Measurements from ENCODE around the gene CLTCL1. TPM values are rescaled to one million over a fixed set of nuclear protein-coding genes. Genes with fewer than 3 reads are reported as not detected.

The CLTCL1 gene
- polyA plus RNA-seq, 1 donor (not counting 4 experiments of a cell fraction or from before 2014, with no cell fraction given) = 12.4 TPM

- no peaks in the 10 kb centered on the region for H3K9me3 ChIP-seq (ENCODE audit: control insufficient read depth, low read depth, low read length)
- no peak overlapping the region for H2AFZ ChIP-seq (ENCODE audit: control insufficient read depth, low read length)
- dilution Hi-C loops (cut with MboI; ENCODE audit: extremely low pct_ligation_motif_present, low sequenced_read_pairs) = no loop called here
- H3K27ac ChIP-seq (ENCODE audit: control insufficient read depth, insufficient read depth, low read length) = no peak overlapping the region
- TF ChIP-seq CTCF (optimal IDR thresholded peaks at IDR 0.05 in 1 of 3, IDR thresholded peaks at IDR 0.05 in 1 of 3, conservative IDR thresholded peaks at IDR 0.05 in 1 of 3; ENCODE audit: extremely low read depth in 1 of 3, insufficient read depth in 2 of 3, low read length in 3 of 3) (no peak), EZH2 (IDR thresholded peaks at IDR 0.05; ENCODE audit: low read length) (no peak)
- no peaks in the 10 kb centered on the region for H3K79me2 ChIP-seq (ENCODE audit: control insufficient read depth, insufficient read depth, low read length)
- H3K4me2 ChIP-seq (ENCODE audit: control insufficient read depth, extremely low read depth, insufficient read depth, low read depth, low read length) = no peak overlapping the region
- DNase-seq (ENCODE audit: low read depth, low spot score) = no peak
- no peaks in the 10 kb centered on the region for H4K20me1 ChIP-seq (ENCODE audit: control insufficient read depth, extremely low read depth, insufficient read depth, low read length)
- FAIRE-seq = no peak
- H3K9me1 ChIP-seq (ENCODE audit: control insufficient read depth, extremely low read depth, insufficient read depth, low read length) = no peaks in the 10 kb centered on the region
- no peaks in the 10 kb centered on the region for H3K27me3 ChIP-seq (ENCODE audit: control insufficient read depth, extremely low read depth, insufficient read depth, low read length)
- H3K4me3 ChIP-seq (ENCODE audit: control insufficient read depth in 2 of 3, extremely low read depth in 1 of 3, insufficient read depth in 2 of 3, low read depth in 1 of 3, low read length in 3 of 3) = no peak overlapping the region
- no peak overlapping the region for H3K9ac ChIP-seq (ENCODE audit: control insufficient read depth, extremely low read depth, insufficient read depth, low read length)
- H3K4me1 ChIP-seq (ENCODE audit: control insufficient read depth, extremely low read depth, insufficient read depth, low read length) = no peaks in the 10 kb centered on the region
- peaks cover 0 to 22% of the 10 kb centered on the region in 2 experiments for H3K36me3 ChIP-seq (ENCODE audit: control insufficient read depth in 2 of 2, extremely low read depth in 1 of 2, insufficient read depth in 2 of 2, low read length in 2 of 2)
These were observed 48.8 kb downstream of the CLTCL1 start for GRCh38 chr22:19242699-19243098.

- Histone ChIP-seq H3K9me1 (ENCODE audit: control insufficient read depth, extremely low read depth, insufficient read depth, low read length) (no peaks in the 10 kb centered on the region), H2AFZ (ENCODE audit: control insufficient read depth, low read length) (no peak overlapping the region), H3K4me1 (ENCODE audit: control insufficient read depth, extremely low read depth, insufficient read depth, low read length) (no peaks in the 10 kb centered on the region), H3K9ac (ENCODE audit: control insufficient read depth, extremely low read depth, insufficient read depth, low read length) (no peak overlapping the region), H3K27ac (ENCODE audit: control insufficient read depth, insufficient read depth, low read length) (no peak overlapping the region), H3K36me3 (ENCODE audit: control insufficient read depth in 2 of 2, extremely low read depth in 1 of 2, insufficient read depth in 2 of 2, low read length in 2 of 2) (peaks cover 0 to 22% of the 10 kb centered on the region in 2 experiments), H3K79me2 (ENCODE audit: control insufficient read depth, insufficient read depth, low read length) (no peaks in the 10 kb centered on the region), H3K9me3 (ENCODE audit: control insufficient read depth, low read depth, low read length) (no peaks in the 10 kb centered on the region), H3K4me2 (ENCODE audit: control insufficient read depth, extremely low read depth, insufficient read depth, low read depth, low read length) (no peak overlapping the region), H3K4me3 (ENCODE audit: control insufficient read depth in 2 of 3, extremely low read depth in 1 of 3, insufficient read depth in 2 of 3, low read depth in 1 of 3, low read length in 3 of 3) (no peak overlapping the region), H3K27me3 (ENCODE audit: control insufficient read depth, extremely low read depth, insufficient read depth, low read length) (no peaks in the 10 kb centered on the region), H4K20me1 (ENCODE audit: control insufficient read depth, extremely low read depth, insufficient read depth, low read length) (no peaks in the 10 kb centered on the region)
- TF ChIP-seq CTCF (optimal IDR thresholded peaks at IDR 0.05 in 1 of 3, IDR thresholded peaks at IDR 0.05 in 1 of 3, conservative IDR thresholded peaks at IDR 0.05 in 1 of 3; ENCODE audit: extremely low read depth in 1 of 3, insufficient read depth in 2 of 3, low read length in 3 of 3) = no peak
- TF ChIP-seq EZH2 (IDR thresholded peaks at IDR 0.05; ENCODE audit: low read length) = no peak
- no peak for DNase-seq (ENCODE audit: low read depth, low spot score)
- no peak for FAIRE-seq
- dilution Hi-C loops (cut with MboI; ENCODE audit: extremely low pct_ligation_motif_present, low sequenced_read_pairs) = no loop called here
These were observed 50.0 kb downstream of the CLTCL1 start for GRCh38 chr22:19241593-19241906.
